Jurkat, Clone E6-1 (cell line): ENCODE measurements around the gene HMGA1. TPM values are rescaled to one million over a fixed set of nuclear protein-coding genes. Genes with fewer than 3 reads are reported as not detected.
A peak's percentile ranks its signal among the peaks of the same experiment; 100 is the strongest.

ENCODE experiments used
- DNase-seq: peaks from one replicate; pipeline ENCODE4 v3.0.0-alpha.2; 2011; ENCODE audit warnings: low read depth, low spot score
- H3K4me3 ChIP-seq: 2 replicates; pipeline ENCODE4 v1.5.1; 2011; ENCODE audit warnings: mild to moderate bottlenecking, low read length, control low read depth, moderate library complexity
- polyA plus RNA-seq: library from polyadenylated mRNA; unstranded; fragments of >200 nt; gene quantifications from one replicate; pipeline ENCODE4 v1.2.1, GENCODE V29; 2012; ENCODE audit warnings: missing spikeins; ENCODE audit not compliant: insufficient read length, insufficient read depth

HMGA1 gene
- polyA plus RNA-seq: 492 TPM

- DNase-seq: peak; percentile 83
- H3K4me3 ChIP-seq: peak within 1 kb of the TSS; percentile 84
These were observed at the start of gene HMGA1 for GRCh38 chr6:34236443-34237315. HMGA1 (plus strand) TSS chr6:34236873; CDS start chr6:34240781, 3,908 bp downstream.

- peak; percentile 39 for DNase-seq
- H3K4me3 ChIP-seq: no peak overlapping the region
These were observed 46.7 kb upstream of the HMGA1 start for GRCh38 chr6:34189806-34190503.

- no peak overlapping the region for H3K4me3 ChIP-seq
- DNase-seq: no peak
These were observed 46.1 kb upstream of the HMGA1 start for GRCh38 chr6:34190504-34191122.

GRCh38 chr6:34194772-34195171 is 41.9 kb upstream of the HMGA1 start:
- no peak for DNase-seq
- H3K4me3 ChIP-seq: no peak overlapping the region

GRCh38 chr6:34195726-34196115 is 41.0 kb upstream of the HMGA1 start:
- no peak for DNase-seq
- H3K4me3 ChIP-seq: no peak overlapping the region; the same call in 1 of the 2 replicates

- peak overlapping the region; percentile 25 for H3K4me3 ChIP-seq
- peak; percentile 45 for DNase-seq
These were observed 40.4 kb upstream of the HMGA1 start for GRCh38 chr6:34196116-34196832.

GRCh38 chr6:34196833-34197195 is 39.9 kb upstream of the HMGA1 start:
- no peak overlapping the region for H3K4me3 ChIP-seq
- DNase-seq: no peak

- no peak overlapping the region for H3K4me3 ChIP-seq
- no peak for DNase-seq
These were observed 36.2 kb upstream of the HMGA1 start for GRCh38 chr6:34200340-34200971.

GRCh38 chr6:34201455-34202107 is 35.1 kb upstream of the HMGA1 start:
- no peak for DNase-seq
- no peak overlapping the region for H3K4me3 ChIP-seq

- no peak for DNase-seq
- no peak overlapping the region for H3K4me3 ChIP-seq
These were observed 34.1 kb upstream of the HMGA1 start for GRCh38 chr6:34202329-34203201.

GRCh38 chr6:34204693-34205092 is 32.0 kb upstream of the HMGA1 start:
- no peak for DNase-seq
- no peak overlapping the region for H3K4me3 ChIP-seq

GRCh38 chr6:34205466-34205865 is 31.2 kb upstream of the HMGA1 start:
- H3K4me3 ChIP-seq: no peak overlapping the region
- no peak for DNase-seq

GRCh38 chr6:34205916-34206315 is 30.8 kb upstream of the HMGA1 start:
- H3K4me3 ChIP-seq: no peak overlapping the region
- DNase-seq: no peak

GRCh38 chr6:34206726-34207125 is 29.9 kb upstream of the HMGA1 start:
- no peak overlapping the region for H3K4me3 ChIP-seq
- DNase-seq: no peak

GRCh38 chr6:34207695-34208443 is 28.8 kb upstream of the HMGA1 start:
- no peak overlapping the region for H3K4me3 ChIP-seq
- no peak for DNase-seq

GRCh38 chr6:34213772-34214171 is 22.9 kb upstream of the HMGA1 start:
- no peak for DNase-seq
- H3K4me3 ChIP-seq: no peak overlapping the region

- no peak overlapping the region for H3K4me3 ChIP-seq
- no peak for DNase-seq
These were observed 18.0 kb upstream of the HMGA1 start for GRCh38 chr6:34218691-34219090.
